Effector memory CD4-positive, alpha-beta T cell (primary cell): Measurements from ENCODE around the gene PDCD4.
"Not testable (repeated sequence)": the region's sequence is repeated elsewhere in the genome, so short reads cannot be mapped to it uniquely, and the experiment has no call there.

Experiments
- DNase-seq, 3 donors: peaks; one replicate each; pipeline ENCODE4 v3.0.0-alpha.2; 2020
- H3K27ac ChIP-seq: 2 replicates; pipeline ENCODE4 v1.7.0; 2013; ENCODE audit warnings: mild to moderate bottlenecking, low read length, moderate library complexity; ENCODE audit not compliant: insufficient read depth, poor library complexity, severe bottlenecking
- H3K27me3 ChIP-seq: replicated peaks from 2 replicates; pipeline ENCODE4 v1.7.0; 2013; ENCODE audit warnings: mild to moderate bottlenecking, low read length; ENCODE audit not compliant: insufficient read depth, control insufficient read depth, poor library complexity, severe bottlenecking
- H3K36me3 ChIP-seq: 2 replicates; pipeline ENCODE4 v1.7.0; 2013; ENCODE audit warnings: mild to moderate bottlenecking, low read length, moderate library complexity; ENCODE audit not compliant: control insufficient read depth, insufficient read depth
- H3K4me1 ChIP-seq: 2 replicates; pipeline ENCODE4 v1.7.0; 2013; ENCODE audit warnings: low read length, mild to moderate bottlenecking; ENCODE audit not compliant: control insufficient read depth, insufficient read depth, poor library complexity, severe bottlenecking
- H3K4me3 ChIP-seq: 2 replicates; pipeline ENCODE4 v1.7.0; 2013; ENCODE audit warnings: low read length, low read depth, mild to moderate bottlenecking; ENCODE audit not compliant: insufficient read depth, poor library complexity, severe bottlenecking
- H3K9me3 ChIP-seq: 2 replicates; pipeline ENCODE4 v1.7.0; 2013; ENCODE audit warnings: mild to moderate bottlenecking, low read length, moderate library complexity; ENCODE audit not compliant: control insufficient read depth

Gene PDCD4

DNA sequence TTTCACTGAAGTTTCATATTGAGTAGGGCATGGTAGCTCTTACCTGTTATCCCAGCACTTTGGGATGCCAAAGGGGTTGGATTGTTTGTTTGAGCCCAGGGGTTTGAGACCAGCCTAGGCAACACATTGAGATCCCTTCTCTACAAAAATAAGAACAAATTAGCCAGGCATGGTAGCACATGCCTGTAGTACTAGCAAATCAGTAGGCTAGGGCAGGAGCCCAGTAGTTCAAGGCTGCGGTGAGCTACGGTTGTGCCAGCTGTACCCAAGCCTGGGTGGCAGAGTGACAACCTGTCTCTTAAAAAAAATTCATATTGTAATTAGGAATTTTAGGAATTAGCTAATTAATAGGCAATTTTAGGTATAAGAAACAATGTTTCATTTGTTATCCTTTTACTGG, 29.3 kb downstream of the PDCD4 start:
- Histone ChIP-seq H3K36me3 (peaks cover 39% of the 10 kb centered on the region), H3K4me3 (no peak overlapping the region)

GRCh38 chr10:110901954-110902819, 30.5 kb downstream of the PDCD4 start:
- H3K27ac ChIP-seq, result no peak overlapping the region
- no peaks in the 10 kb centered on the region for H3K9me3 ChIP-seq
- H3K4me3 ChIP-seq, result no peak overlapping the region
- H3K36me3 ChIP-seq, result peaks cover 28% of the 10 kb centered on the region
- peaks cover under 1% of the 10 kb centered on the region for H3K4me1 ChIP-seq
- DNase-seq, result no peak
- H3K27me3 ChIP-seq, result no peaks in the 10 kb centered on the region

More for the DNA sequence above, 29.3 kb downstream of the PDCD4 start:
- Histone ChIP-seq H3K4me1 (peaks cover 3% of the 10 kb centered on the region), H3K27me3 (no peaks in the 10 kb centered on the region), H3K27ac (no peak overlapping the region), H3K9me3 (no peaks in the 10 kb centered on the region)
- no peak for DNase-seq

- no peak overlapping the region for H3K4me3 ChIP-seq
- no peaks in the 10 kb centered on the region for H3K27me3 ChIP-seq
- no peaks in the 10 kb centered on the region for H3K9me3 ChIP-seq
- no peak overlapping the region for H3K27ac ChIP-seq
- H3K36me3 ChIP-seq, result peaks cover 17% of the 10 kb centered on the region
- DNase-seq, result no peak
- H3K4me1 ChIP-seq, result no peaks in the 10 kb centered on the region
These were observed 31.9 kb downstream of the PDCD4 start for GRCh38 chr10:110903280-110904278.

DNA sequence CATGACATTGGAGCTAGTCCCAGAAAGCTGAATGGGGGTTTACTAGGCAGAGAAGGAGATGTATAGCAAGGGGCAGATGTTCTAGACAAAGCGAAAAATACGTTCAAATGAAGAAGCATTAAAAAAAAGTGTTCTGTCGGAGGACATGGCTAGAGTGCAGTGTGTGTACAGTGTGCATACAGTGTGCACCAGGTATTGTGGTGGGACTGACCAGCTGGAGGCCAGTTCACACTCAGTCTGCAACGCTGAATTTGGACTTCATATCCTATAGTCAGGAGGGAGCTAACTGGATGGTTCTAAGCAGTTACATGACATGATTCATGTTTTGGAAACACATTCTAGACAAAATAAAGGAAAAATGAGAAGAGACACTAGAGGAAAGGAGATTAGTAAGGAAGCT, 38.4 kb downstream of the PDCD4 start:
- H3K27ac ChIP-seq, result no peak overlapping the region
- no peaks in the 10 kb centered on the region for H3K27me3 ChIP-seq
- DNase-seq, result no peak
- H3K36me3 ChIP-seq, result peaks cover 7% of the 10 kb centered on the region
- H3K9me3 ChIP-seq, result no peaks in the 10 kb centered on the region
- H3K4me3 ChIP-seq, result no peak overlapping the region
- no peaks in the 10 kb centered on the region for H3K4me1 ChIP-seq

DNA sequence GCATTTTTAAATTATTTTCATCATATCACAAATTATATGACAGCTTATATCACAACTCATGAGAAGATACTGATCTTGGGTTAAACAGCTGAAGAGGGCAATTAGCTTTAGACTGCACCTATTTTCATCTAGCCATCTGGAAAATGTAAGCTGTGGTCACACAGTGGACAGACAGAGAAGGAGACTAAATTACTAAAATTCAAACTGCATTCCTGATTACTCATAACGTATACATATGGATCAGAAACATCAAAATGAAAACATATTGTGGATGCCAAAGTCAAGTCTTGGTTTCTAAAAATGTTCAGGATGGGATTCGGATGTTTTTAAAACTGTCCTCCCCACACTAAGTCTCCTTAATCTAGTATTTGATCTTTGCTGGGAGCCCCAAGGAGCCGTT, 40.6 kb downstream of the PDCD4 start:
- H3K36me3 ChIP-seq, result peaks cover 7% of the 10 kb centered on the region
- no peak for DNase-seq
- H3K4me1 ChIP-seq, result no peaks in the 10 kb centered on the region
- no peak overlapping the region for H3K27ac ChIP-seq
- no peaks in the 10 kb centered on the region for H3K9me3 ChIP-seq
- no peaks in the 10 kb centered on the region for H3K27me3 ChIP-seq
- H3K4me3 ChIP-seq, result no peak overlapping the region

GRCh38 chr10:110914431-110914830, 42.7 kb downstream of the PDCD4 start:
- Histone ChIP-seq H3K27me3 (no peaks in the 10 kb centered on the region), H3K4me3 (no peak overlapping the region), H3K9me3 (no peaks in the 10 kb centered on the region), H3K27ac (no peak overlapping the region), H3K36me3 (peaks cover 7% of the 10 kb centered on the region), H3K4me1 (no peaks in the 10 kb centered on the region)
- no peak for DNase-seq

DNA sequence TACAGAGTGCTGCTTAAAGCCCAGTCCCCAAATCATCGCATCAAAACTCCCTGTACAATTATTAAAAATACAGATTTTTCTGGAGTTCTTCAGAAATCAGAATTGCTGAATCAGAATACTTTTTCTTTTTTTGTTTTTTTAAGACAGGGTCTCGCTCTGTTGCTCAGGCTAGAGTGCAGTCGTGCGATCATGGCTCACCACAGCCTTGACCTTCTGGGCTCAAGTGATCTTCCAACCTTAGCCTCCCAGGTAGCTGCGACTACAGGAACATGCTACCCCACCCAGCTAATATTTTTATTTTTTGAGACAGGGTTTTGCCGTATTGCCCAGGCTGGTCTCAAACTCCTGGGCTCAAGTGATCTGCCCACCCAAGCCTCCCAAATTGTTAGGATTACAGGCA, 43.3 kb downstream of the PDCD4 start:
- H3K4me3 ChIP-seq, result no peak overlapping the region
- H3K27me3 ChIP-seq, result no peaks in the 10 kb centered on the region

DNA sequence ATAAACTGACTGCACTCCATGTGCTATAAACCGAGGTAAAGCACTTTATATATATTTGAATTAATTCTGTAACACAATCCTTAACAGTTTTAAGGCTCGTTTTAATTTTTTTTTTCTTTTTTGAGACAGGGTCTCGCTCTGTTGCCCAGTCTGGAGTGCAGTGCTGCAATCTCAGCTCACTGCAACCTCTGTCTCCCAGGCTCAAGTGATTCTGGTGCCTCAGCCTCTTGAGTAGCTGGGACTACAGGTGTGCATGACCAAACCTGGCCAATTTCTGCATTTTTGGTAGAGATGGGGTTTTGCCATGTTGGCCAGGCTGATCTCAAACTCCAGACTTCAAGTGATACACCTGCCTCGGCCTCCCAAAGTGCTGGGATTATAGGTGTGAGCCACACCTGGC, 43.9 kb downstream of the PDCD4 start:
- not testable (repeated sequence) for H3K36me3 ChIP-seq, H3K4me1 ChIP-seq, H3K4me3 ChIP-seq, H3K27ac ChIP-seq, H3K27me3 ChIP-seq, DNase-seq, H3K9me3 ChIP-seq

More for the DNA sequence above, 43.3 kb downstream of the PDCD4 start:
- no peak for DNase-seq
- H3K4me1 ChIP-seq, result no peaks in the 10 kb centered on the region
- no peaks in the 10 kb centered on the region for H3K9me3 ChIP-seq
- H3K36me3 ChIP-seq, result peaks cover 6% of the 10 kb centered on the region
- no peak overlapping the region for H3K27ac ChIP-seq

DNA sequence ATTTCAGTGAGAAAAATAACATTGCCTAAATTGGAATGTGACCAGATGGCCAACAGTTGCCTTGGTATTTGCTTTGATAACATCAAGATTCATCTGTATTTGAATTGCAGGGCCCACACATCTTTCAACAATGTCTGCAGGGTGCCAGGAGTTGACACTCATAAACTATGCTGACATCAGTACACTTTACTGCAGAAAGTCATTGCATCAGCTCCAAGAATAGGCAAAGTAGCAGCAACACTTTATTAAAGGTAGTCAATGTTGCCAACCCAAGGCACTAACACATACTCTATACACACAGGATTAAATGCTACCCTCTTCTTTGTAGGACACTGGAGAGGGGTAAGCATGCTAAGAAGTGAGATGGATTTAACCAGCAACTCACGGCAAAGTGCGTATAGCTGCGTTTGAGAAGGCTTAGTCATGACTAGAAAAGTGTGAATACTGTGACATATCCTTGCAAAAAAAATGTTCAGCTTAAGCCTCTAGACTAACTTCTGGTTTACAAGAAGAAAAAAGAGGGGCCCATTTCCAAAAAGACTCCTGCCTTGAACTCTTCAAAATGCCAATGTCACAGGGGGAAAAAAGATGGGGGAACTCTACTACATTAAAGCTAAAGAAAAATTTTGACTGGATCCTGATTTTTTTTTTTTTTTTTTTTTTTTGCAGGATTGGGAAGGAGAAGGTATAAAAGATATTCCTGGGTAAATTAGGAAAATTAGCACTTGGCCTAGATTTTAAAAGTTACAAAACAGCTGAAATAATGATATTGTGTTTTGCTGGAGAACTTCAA, 45.0 kb downstream of the PDCD4 start:
- Histone ChIP-seq H3K4me1 (no peaks in the 10 kb centered on the region), H3K27me3 (no peaks in the 10 kb centered on the region), H3K9me3 (no peaks in the 10 kb centered on the region), H3K4me3 (no peak overlapping the region), H3K27ac (no peak overlapping the region), H3K36me3 (no peaks in the 10 kb centered on the region)
- DNase-seq, result no peak
